Right ventricle myocardium inferior (tissue), 1 donor: ENCODE data around the gene ANTXR1. TPM values are rescaled to one million over a fixed set of nuclear protein-coding genes. Genes with fewer than 3 reads are reported as not detected.

ENCODE experiments used
- ATAC-seq: fragments of 200-7000 bp; cut with Tn5 transposase; one replicate; pipeline ENCODE4 v1.9.1; 2020; ENCODE audit warnings: mild to moderate bottlenecking, moderate library complexity
- DNase-seq: peaks from one replicate; pipeline ENCODE4 v3.0.0; 2021; ENCODE audit errors: missing footprints
- intact Hi-C: fragments of 100-400 bp; cut with DNase I; formaldehyde crosslinking; loops from one replicate; pipeline ENCODE4 v1.11.0; 2022
- total RNA-seq: library from RNA; stranded (reverse); fragmentation: NEBNext Ultra II Directional; extraction: Animal tissue kit (Norgen Biotek cat#: 25700); gene quantifications from one replicate; pipeline ENCODE4 v1.2.1, GENCODE V29; 2021
- donor health status: DM: no; HTN: yes; CAD: no; lungs with severe emphysema.

ANTXR1 gene
- total RNA-seq, 1 donor from 2014 or later: 31.9 TPM

GRCh38 chr2:69139778-69140670, 127.0 kb downstream of the ANTXR1 start:
- intact Hi-C loops: no loop called here
- DNase-seq (no peak), ATAC-seq (no peak)

- ATAC-seq (no peak), DNase-seq (no peak)
- intact Hi-C loops: no loop called here
These were observed 128.1 kb downstream of the ANTXR1 start for GRCh38 chr2:69141061-69141460.

- intact Hi-C loops: no loop called here
- DNase-seq: no peak
- no peak for ATAC-seq
These were observed 130.9 kb downstream of the ANTXR1 start for GRCh38 chr2:69143748-69144360.

- DNase-seq (no peak), ATAC-seq (peak; percentile 35)
- intact Hi-C loops: no loop called here
These were observed 132.2 kb downstream of the ANTXR1 start for GRCh38 chr2:69145204-69145603.

- ATAC-seq (peak; percentile 15), DNase-seq (no peak)
- intact Hi-C loops: no loop called here
These were observed 135.0 kb downstream of the ANTXR1 start for GRCh38 chr2:69147841-69148533.

GRCh38 chr2:69149631-69150215, 136.7 kb downstream of the ANTXR1 start:
- DNase-seq (no peak), ATAC-seq (peak; percentile 68)
- intact Hi-C loops: no loop called here

- ATAC-seq (peak; percentile 12), DNase-seq (no peak)
- intact Hi-C loops: no loop called here
These were observed 139.0 kb downstream of the ANTXR1 start for GRCh38 chr2:69151931-69152330.

- DNase-seq (no peak), ATAC-seq (peak; percentile 60)
- intact Hi-C loops: no loop called here
These were observed 140.0 kb downstream of the ANTXR1 start for GRCh38 chr2:69152847-69153583.

- intact Hi-C loops: no loop called here
- ATAC-seq (no peak), DNase-seq (no peak)
These were observed 141.1 kb downstream of the ANTXR1 start for GRCh38 chr2:69154106-69154505.

GRCh38 chr2:69156624-69157023, 143.6 kb downstream of the ANTXR1 start:
- DNase-seq (no peak), ATAC-seq (no peak)
- intact Hi-C loops: no loop called here

GRCh38 chr2:69157441-69157840, 144.5 kb downstream of the ANTXR1 start:
- DNase-seq (no peak), ATAC-seq (no peak)
- intact Hi-C loops: no loop called here

GRCh38 chr2:69159986-69160385, 147.0 kb downstream of the ANTXR1 start:
- intact Hi-C loops: no loop called here
- DNase-seq (no peak), ATAC-seq (peak; percentile 65)

- intact Hi-C loops: no loop called here
- DNase-seq (no peak), ATAC-seq (no peak)
These were observed 149.1 kb downstream of the ANTXR1 start for GRCh38 chr2:69162057-69162456.

GRCh38 chr2:69163109-69163508, 150.1 kb downstream of the ANTXR1 start:
- intact Hi-C loops: no loop called here
- ATAC-seq: peak; percentile 35
- no peak for DNase-seq

GRCh38 chr2:69163556-69163955, 150.6 kb downstream of the ANTXR1 start:
- DNase-seq (no peak), ATAC-seq (no peak)
- intact Hi-C loops: no loop called here

GRCh38 chr2:69164061-69164778, 151.2 kb downstream of the ANTXR1 start:
- ATAC-seq: no peak
- intact Hi-C loops: no loop called here
- no peak for DNase-seq

GRCh38 chr2:69165091-69165880, 152.3 kb downstream of the ANTXR1 start:
- intact Hi-C loops: no loop called here
- ATAC-seq (no peak), DNase-seq (no peak)
